OCI-LY7 (cell line): ENCODE measurements around the gene C14orf93.

ENCODE experiments used
- EZH2phosphoT487 ChIP-seq: fragments of 200-600 bp; sonication (generic); IDR thresholded peaks from 2 replicates; pipeline ENCODE4 v1.6.1; 2018; ENCODE audit warnings: low read depth, borderline replicate concordance, mild to moderate bottlenecking, mixed run types, antibody characterized with exemption, low read length, moderate library complexity, mixed read lengths
- TF ChIP-seq, protein P1 (sequence below): fragments of 200-600 bp; sonication (generic); conservative IDR thresholded peaks from 2 replicates; pipeline ENCODE4 v1.5.1; 2014; ENCODE audit warnings: mild to moderate bottlenecking, antibody characterized with exemption, low read length, moderate library complexity, mixed read lengths

GRCh38 chr14:22996768-22997654, 12.9 kb downstream of the C14orf93 start:
- TF ChIP-seq, protein P1, sequence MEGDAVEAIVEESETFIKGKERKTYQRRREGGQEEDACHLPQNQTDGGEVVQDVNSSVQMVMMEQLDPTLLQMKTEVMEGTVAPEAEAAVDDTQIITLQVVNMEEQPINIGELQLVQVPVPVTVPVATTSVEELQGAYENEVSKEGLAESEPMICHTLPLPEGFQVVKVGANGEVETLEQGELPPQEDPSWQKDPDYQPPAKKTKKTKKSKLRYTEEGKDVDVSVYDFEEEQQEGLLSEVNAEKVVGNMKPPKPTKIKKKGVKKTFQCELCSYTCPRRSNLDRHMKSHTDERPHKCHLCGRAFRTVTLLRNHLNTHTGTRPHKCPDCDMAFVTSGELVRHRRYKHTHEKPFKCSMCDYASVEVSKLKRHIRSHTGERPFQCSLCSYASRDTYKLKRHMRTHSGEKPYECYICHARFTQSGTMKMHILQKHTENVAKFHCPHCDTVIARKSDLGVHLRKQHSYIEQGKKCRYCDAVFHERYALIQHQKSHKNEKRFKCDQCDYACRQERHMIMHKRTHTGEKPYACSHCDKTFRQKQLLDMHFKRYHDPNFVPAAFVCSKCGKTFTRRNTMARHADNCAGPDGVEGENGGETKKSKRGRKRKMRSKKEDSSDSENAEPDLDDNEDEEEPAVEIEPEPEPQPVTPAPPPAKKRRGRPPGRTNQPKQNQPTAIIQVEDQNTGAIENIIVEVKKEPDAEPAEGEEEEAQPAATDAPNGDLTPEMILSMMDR = no peak
- no peak for TF ChIP-seq EZH2phosphoT487
